Right renal cortex interstitium (tissue), 3 donors: ENCODE results near the gene E2F1. TPM values are rescaled to one million over a fixed set of nuclear protein-coding genes. Genes with fewer than 3 reads are reported as not detected.

Experiments
- DNase-seq, 3 donors: peaks; one replicate each; pipeline ENCODE4 v3.0.0-alpha.2; 2013; ENCODE audit warnings: low read depth in 3 of 3, low spot score in 2 of 3
- polyA plus RNA-seq, 3 donors: library from polyadenylated mRNA; unstranded; fragments of 120-200 nt; gene quantifications; one replicate each; pipeline ENCODE4 v1.2.1, GENCODE V29; 2013; ENCODE audit not compliant: insufficient read length in 3 of 3

Gene E2F1
- polyA plus RNA-seq, 3 donors: 11.0 to 11.4 (median 11.3) TPM

DNA sequence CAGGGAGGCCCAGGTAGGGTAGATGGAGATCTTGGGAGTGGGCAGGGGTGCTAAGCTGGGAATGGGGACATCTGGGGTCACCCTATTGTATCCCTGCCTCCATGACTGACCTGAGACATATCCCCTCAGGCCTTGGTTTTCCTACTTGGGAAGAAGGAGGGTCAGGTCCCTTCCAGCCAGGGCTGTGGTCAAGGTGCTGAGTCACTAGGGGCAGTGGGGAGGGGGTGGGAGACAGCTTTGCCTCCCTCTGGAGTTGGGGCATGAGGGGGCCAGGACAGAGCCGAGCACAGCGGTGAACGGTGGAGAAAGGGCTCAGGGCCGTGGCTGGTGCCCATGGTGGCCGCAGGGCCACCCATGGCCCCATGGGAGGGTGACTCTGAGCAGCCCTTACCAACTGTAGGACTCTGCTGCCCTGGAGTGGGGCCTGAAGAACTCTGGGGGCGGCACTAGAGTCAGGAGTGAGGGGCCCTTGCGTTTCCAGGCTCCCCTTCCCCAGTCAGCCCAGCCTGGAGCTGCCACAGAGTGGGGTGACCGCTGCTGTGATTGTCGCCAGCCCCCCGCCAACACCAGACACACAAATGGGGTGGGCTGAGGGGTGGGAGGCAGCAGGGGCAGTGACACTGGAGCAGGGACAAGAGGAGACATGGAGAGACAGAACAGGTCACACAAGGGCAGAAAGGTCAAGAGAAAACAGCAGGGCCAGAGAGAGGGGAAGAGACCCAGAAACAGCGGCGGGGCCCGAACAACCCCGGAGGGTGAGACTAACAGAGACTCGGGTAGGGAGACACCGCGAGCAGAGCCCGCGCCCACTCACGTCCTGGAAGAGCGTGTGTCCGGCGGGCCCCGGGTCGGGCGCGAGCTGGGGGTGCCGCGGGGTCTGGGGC, 12.5 kb downstream of the E2F1 start:
- no peak for DNase-seq

GRCh38 chr20:33673114-33673409, 13.1 kb downstream of the E2F1 start:
- no peak for DNase-seq

DNA sequence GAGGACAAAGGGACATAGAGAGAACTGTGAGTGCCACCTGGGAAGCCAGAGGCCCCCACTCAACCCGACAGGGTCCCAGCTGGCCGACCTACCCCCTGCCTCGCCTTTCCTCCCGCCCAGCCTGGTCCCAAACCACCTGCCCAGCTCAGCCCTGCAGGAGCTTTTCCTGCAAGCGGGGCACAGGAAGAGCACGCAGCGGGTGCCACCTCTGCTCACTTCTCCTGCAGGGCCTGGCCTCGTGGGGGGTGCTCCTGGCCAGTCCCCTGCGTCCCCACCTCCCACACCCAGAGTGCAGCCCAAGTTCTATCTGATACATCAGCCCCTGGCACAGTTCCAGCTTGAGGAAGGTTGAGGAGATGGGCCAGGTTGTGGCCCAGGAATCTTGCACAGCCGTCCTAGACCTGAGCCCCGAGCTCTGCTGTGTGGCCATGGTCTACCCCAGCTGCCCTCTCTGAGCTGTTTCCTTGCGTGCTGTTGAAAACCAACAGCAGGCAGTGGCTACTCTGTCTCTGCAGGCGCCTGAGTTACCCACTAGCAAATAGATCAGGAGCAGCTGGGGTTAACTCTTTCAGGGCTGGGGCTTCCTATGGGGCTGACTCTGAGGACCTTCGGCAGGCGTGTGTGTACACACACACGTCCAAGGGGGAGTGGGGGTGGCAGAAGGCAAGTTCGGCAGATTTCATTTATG, 13.6 kb downstream of the E2F1 start:
- no peak for DNase-seq

- DNase-seq: no peak
Measured at GRCh38 chr20:33671573-33672288, 14.5 kb downstream of the E2F1 start.

DNA sequence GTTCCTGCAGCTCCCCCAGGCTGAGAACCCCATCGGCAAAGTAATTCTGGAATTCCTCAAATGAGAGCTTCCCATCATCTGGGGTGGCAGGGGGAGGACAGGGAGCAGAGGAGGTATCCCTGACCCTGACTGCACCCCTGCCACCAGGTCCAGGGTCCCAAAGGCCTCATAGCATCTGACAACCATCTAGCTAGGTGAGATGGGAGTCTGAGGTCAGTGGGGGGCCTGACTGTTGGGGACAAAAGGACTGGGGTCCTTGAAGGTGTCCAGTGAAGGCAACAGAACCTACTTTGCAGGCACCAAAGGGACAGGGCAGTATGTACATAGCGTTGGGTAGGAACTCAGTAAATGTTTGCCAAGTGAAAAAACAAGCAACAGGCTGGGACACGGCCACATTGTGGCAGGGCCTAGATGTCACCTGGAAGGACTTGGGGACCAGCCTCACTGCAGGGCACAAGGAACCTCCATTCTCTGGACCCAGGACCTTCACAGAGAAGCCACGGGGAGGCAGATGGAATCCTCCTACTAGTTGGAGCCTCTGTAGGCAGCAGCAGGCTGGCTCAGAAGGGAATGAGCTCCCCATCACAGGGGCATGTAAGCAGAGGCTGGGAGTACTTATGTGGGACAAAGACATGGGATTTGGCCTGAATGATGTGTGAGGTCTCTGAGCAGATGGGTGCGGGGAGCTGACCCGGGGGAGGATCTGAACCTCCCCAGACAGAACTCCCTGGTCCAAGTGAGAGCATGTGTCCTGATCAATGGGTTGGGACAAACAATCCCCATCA, 15.3 kb downstream of the E2F1 start:
- no peak for DNase-seq

GRCh38 chr20:33669873-33670640, 16.1 kb downstream of the E2F1 start:
- no peak for DNase-seq

- DNase-seq: no peak
Measured at GRCh38 chr20:33669224-33669623, 17.0 kb downstream of the E2F1 start.

DNA sequence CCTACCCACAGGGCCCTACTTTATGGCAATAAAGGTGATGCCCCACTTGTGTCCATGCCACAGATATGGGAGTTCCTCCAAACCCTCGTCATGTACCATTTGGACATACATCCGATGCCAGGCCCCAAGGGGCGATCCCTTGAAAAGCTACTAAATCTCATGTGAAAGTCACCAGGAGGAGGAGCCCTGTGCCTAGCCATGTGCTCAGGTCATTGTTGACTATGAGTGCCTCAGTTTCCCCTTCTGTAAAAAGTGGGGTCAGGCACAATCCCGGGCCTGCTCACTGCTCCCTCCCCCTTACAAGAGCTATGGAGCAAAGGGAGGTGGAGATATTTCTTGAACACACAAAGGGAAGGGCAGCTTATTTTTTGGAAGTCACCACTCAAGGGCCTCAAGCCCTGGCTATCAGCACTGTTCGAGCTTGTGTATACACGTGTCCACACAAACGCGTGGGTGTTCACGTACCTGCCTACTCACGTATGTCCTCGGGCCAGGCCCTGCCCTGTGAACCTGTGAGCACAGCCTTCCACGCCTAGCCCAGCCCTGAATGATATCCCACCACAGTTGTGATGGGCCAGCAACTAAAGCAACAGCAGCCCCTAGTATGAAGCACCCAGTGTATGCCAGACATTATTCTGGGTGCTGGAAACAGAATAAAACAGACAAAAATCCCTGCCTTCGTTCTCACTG, 17.6 kb downstream of the E2F1 start:
- no peak for DNase-seq

GRCh38 chr20:33667676-33668465, 18.3 kb downstream of the E2F1 start:
- DNase-seq: no peak

GRCh38 chr20:33667245-33667675, 18.9 kb downstream of the E2F1 start:
- no peak for DNase-seq

DNA sequence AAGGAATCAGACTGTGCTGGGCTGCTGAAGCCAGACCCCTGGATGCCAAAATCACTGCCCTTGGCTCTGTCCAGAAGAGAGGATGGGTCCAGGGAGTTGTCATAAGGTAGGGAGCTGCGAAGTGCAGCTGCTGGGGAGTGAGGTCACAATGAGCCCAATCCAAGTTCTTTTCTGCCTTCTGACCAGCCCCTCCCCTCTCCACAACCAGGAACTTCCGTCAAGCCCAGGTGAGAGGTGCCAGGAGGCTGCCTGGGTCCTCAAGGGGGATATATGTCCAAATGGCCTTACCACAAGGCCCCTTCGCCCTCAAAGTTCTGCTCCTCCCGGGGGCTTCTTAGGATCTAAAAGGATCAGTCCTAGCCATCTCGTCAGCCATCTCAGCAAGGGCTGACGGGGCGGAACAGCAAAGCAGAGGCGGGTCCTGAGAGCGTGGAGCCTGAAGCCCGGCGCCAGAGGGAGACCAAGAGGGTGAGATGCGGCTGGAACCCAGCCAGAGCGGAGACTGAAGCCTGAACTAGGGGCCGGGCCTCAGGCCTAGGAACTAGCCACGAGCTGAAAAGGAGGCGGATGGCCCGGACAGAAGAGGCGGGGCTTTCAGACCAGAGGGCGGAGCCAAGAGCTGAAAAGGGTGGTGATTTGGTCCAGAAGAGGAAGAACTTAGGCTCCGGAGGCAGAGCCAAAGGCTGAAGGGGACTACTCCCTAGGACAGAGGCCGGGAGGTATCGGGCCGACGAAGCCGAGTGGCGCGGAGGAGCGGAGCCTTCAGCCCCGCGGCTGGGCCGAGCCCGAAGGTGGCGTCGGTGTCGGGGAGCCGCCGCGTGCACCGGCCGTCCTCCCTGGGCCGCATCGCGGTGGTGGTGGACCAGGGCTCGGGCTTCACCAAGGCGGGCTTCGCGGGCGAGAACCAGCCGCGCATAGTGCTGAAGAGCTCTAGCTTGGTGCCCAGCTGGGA, 19.6 kb downstream of the E2F1 start, which contains the start of gene ACTL10:
ACTL10 (plus strand) TSS at position 651 of the 952 bp plus-strand sequence. CDS start 555 bp downstream, outside the sequence.
- DNase-seq: peak; percentile 89 to 92 (median 91)

DNA sequence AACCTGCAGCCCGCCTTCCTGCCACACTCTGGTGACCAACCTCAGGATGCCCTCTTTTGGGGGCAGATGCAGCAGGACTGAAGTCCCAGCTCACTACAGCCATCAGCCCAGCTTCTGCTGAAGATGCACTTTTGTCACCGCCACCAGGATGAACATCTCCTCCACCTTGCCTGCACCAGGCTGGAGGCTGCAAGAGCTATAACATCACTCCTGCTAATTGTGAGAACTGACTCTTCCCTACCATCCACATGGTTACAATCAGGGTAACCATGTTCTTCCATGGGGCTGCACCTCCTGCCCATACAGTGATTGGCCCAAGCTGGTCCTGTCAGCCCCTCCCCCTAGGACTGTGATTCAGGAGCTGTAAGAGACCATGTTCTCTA, 21.4 kb downstream of the E2F1 start:
- no peak for DNase-seq

GRCh38 chr20:33664085-33664761, 22.0 kb downstream of the E2F1 start:
- DNase-seq: no peak

- DNase-seq: no peak
Measured at GRCh38 chr20:33663161-33664084, 22.8 kb downstream of the E2F1 start.

DNA sequence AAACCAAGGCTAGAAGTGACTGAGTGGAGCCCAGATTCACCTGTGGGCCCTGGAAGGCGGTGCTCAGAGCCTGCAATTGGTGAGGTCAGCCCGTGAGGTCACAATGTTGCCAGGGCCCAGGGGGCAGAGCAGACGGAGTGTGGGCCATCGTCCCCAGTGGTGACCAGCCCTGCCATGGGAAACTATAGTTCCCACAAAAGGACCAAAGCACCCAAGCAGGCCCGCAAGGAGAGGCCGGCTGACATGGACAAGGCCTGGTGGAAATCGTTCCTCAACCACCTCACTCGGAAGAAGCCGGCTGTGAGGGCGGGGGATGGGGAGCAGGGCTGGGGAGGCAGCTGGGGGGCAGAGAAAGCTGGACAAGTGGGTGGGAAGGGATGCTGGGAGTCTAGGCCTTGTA, 24.0 kb downstream of the E2F1 start, which contains the start of gene C20orf144:
C20orf144 (plus strand) TSS at position 156 of the 400 bp plus-strand sequence; CDS start at position 175, 19 bp downstream.
- no peak for DNase-seq

- no peak for DNase-seq
Measured at GRCh38 chr20:33660685-33661058, 25.5 kb downstream of the E2F1 start.
